GM03348 (cell line): ENCODE results near the gene GPATCH8.
A peak's percentile ranks its signal among the peaks of the same experiment; 100 is the strongest.

Experiments used
- DNase-seq: peaks from one replicate; pipeline ENCODE4 v3.0.0; 2012; ENCODE audit warnings: low spot score

The GPATCH8 gene

GRCh38 chr17:44451016-44451627 is 52.1 kb downstream of the GPATCH8 start:
- DNase-seq = no peak

DNA sequence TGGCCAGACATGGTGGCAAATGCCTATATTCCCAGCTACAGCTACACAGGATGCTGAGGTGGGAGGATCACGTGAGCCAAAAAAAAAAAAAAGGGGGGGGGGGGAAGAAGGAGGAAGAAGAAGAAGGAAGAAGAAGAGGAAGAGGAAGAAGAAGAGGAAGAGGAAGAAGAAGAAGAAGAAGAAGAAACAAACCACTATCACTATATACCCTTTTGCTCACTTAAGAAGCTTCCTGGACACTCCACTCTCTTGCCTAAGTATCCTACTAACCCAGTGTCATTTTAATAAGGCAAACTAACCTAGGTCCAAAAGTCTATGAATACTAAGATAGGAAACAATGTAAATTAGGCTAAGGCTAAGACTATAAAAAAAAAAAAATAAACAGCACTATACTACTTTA is 54.8 kb downstream of the GPATCH8 start:
- no peak for DNase-seq

GRCh38 chr17:44444735-44445105 is 58.5 kb downstream of the GPATCH8 start:
- no peak for DNase-seq

DNA sequence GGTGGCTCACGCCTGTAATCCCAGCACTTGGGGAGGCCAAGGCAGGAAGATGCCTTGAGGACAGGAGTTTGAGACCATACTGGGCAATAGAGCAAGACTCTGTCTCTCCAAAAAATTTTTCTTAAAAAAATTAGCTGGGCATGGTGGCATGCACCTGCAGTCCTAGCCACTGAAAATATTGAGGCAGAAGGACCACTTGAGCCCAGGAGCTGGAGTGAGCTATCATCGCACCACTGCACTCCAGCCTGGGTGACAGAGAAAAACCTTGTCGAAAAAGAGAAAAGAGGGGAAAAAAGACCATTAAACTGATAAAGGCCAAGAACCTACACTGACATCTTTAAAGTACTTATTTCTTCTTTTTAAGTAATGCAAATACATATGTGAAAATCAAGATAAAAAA is 60.4 kb downstream of the GPATCH8 start:
- no peak for DNase-seq

GRCh38 chr17:44439168-44439567 is 64.0 kb downstream of the GPATCH8 start:
- no peak for DNase-seq

DNA sequence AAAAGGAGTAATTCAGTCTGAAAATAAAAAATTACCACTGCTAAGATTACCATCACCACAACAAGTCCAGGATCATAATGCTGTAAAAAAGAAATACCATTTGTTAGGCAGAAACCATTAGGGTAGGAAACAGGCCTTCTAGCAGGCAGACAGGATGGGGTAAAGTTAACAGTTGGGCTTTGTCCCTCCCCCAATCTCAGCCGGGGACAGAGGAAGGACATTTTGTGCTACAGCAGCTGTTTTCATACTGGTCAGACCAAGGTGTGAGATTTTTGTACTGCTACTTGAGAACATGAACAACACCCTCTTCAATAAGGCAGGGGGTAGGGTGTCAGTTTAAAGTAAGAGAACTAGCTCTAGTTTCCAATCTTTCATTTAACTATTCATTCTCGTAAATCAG is 64.6 kb downstream of the GPATCH8 start:
- DNase-seq = no peak

GRCh38 chr17:44436336-44436735 is 66.9 kb downstream of the GPATCH8 start:
- DNase-seq = no peak

DNA sequence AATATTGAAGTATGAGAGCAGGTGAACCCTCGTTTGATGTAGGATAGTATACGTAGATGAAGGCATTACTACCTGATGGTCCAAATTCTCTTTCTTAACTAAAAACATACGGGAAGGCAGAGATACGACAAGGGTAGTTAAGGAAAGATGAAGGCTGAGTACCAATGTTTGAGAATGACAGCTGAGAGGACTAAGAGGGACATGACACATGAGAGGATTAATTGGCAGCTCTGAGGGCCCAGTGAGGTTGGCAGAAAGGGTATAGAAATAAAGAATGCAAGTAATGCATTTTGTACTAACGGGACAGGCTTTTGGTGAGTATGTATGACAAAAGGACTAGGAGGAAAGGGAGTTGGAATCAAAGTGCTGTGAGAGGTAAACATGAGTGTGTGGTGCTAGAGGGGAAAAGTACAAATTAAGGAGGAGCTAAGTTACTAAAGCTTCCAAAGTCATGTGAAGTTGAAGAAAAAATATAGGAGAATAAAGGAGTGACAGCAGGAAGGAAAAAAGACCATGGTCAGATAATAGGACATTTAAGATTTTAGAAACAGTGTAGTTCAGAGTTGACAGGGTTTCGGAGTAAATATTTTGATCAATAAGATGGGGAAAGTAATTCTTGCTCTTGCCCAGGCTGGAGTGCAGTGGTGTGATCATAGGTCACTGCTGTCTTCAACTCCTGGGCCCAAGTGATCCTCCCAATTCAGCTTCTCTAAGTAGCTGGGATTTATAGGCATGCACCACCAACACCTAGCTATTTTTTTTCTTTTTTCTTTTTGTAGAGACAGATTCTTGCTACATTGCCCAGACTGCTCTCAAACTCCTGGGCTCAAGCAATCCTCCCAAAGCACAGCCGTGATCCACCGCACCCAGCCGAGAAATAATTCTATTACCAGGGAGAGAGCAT is 70.7 kb downstream of the GPATCH8 start:
- no peak for DNase-seq

GRCh38 chr17:44424828-44425461 is 78.3 kb downstream of the GPATCH8 start:
- no peak for DNase-seq

DNA sequence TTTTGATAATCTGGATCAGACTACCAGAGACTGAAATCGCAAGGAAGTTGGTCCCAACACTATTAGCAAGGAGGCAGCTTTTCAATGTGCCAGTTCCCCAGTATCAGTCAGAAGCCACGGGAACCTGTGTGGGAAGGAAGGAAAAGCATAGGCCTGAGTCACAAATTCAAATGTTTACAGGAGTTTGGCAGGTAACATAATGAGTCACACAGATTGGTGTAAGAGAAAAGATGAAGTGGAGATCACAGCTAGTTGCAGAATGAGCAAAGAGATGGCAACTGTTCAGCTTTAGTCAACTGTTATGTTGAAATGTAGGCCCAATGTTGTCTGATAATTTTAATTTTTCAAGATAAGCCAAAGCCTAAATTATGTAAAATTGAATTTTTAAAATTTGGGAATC is 85.7 kb downstream of the GPATCH8 start:
- peak; percentile 42 for DNase-seq

- no peak for DNase-seq
Observed at GRCh38 chr17:44416558-44417289, 86.5 kb downstream of the GPATCH8 start.

GRCh38 chr17:44414394-44415155 is 88.6 kb downstream of the GPATCH8 start:
- DNase-seq = no peak

- no peak for DNase-seq
Observed at GRCh38 chr17:44409309-44410028, 93.7 kb downstream of the GPATCH8 start.

DNA sequence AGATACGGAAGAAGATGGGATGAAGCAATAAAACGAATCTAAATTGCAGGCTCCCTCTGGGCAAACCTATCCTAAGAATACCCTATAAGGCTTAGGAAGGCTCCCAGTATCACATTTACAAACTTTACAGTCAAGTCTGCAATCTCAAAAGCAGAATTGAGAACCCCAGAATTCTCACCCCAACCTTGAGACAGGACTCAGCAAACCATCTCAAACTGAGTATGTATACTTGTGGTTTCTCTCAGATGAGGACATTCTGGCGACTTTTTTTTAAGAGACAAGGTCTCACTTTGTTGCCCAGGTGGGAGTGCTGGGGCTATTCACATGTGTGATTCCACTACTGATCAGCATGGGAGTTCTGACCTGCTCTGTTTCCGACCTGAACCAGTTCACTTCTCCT is 94.4 kb downstream of the GPATCH8 start:
- no peak for DNase-seq

GRCh38 chr17:44402564-44403172 is 100.5 kb downstream of the GPATCH8 start:
- no peak for DNase-seq

DNA sequence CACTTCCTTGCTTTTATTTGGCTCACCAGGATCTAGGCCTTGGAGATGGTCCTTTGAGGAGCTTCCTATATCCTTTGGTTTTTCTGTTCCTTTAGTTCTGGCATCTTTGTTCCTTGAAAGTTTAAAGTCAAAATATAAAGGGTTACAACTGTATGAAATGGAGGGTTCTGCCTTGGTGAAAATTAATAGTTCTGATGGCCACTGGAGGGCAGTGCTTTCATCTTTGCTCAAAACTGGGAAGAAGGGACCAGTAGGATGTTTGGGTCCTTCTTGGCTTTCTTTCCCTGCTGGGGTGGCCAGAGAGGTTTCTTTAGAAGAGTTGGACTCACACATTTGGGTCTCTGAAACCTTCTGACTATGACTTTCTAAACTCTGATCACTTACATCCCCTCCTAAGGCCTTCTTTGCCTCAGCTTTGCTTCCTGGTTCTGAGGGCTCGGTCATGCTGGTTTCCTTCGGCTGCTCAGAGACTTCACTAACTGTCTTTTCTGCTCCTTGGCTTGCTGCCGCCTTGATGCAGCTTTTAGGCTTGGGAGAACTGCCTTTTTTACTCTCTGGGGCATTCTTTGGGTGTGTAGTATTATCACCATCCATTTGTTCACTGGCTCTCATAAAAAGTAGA is 102.9 kb downstream of the GPATCH8 start:
- peak; percentile 55 for DNase-seq

GRCh38 chr17:44398692-44399691 is 104.2 kb downstream of the GPATCH8 start:
- DNase-seq = no peak

DNA sequence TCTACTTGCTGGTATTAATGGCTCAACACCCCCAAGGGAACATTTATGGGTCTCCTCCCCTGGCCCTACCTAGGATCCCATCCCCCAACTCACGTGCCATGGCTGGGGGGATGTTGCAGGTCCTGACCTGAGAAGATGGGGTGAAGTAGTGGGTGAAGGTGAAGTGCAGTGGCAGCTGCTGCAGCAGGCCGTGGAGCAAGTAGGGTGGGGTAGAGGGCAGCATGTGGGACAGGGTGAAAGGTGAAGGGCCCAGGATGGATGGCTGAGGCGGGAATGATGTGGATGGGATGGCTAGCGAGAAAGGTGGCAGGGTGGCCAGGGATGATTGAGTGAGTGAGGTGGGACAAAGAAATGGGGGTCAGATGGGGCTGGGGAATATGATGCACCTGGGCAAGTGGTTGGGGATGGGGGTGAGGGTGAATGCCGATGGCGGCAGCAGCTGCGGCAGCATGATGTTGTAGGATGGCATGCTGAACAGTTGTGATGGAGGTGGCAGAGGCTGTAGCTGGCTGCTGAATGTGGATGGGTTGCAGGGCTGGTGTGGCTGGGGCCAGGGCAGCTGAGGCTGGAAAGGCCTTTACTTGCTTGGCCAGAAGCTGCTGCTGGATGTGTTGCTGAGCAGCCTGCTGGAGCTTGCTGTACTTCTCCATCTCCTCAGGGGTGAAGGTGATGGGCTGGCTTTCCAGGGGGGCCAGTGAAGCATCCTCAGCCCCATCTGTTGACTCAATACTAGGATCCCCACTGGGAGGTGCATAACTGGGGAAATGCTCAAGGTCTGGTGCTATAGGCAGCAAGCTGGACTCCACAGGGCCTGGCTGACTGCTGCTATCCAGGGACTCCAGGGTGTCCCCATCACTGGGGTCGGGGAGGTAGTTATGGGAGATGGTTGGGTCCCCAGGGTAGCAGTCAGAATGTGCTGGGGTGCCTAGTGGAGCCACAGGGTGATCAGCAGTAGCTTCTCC is 105.4 kb downstream of the GPATCH8 start:
- no peak for DNase-seq
